ENCODE data around the gene PDGFA.

The PDGFA gene

DNA sequence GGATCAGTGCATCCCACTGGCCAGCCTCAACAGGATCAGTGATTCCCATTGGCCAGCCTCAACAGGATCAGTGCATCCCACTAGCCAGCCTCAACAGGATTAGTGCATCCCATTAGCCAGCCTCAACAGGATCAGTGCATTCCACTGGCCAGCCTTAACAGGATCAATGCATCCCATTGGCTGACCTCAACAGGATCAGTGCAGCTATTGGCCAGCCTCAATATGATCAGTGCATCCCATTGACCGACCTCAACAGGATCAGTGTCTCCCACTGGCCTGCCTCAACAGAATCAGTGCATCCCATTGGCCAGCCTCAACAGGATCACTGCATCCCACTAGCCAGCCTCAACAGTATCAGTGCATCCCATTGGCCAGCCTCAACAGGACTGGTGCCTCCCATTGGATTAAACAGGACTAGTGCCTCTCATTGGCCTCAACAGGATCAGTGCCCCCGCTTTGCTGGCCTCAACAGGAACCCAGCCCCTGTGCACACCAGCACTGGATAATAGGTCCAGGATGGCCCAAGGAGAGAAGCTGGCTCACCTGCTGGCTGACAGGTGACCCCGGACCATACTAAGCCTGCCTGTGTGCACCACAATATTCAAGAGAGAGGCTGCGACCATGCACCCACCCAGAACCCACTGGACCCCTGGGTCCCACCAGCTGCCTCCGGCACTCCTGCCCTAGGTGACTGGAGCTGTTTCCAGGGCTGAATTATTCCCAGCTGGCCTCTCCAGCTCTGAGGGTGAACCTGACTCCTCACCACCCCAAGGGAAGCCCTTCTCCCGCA is 59.9 kb downstream of the PDGFA start:
- no peak for DNase-seq (ENCODE audit: low read depth)

DNA sequence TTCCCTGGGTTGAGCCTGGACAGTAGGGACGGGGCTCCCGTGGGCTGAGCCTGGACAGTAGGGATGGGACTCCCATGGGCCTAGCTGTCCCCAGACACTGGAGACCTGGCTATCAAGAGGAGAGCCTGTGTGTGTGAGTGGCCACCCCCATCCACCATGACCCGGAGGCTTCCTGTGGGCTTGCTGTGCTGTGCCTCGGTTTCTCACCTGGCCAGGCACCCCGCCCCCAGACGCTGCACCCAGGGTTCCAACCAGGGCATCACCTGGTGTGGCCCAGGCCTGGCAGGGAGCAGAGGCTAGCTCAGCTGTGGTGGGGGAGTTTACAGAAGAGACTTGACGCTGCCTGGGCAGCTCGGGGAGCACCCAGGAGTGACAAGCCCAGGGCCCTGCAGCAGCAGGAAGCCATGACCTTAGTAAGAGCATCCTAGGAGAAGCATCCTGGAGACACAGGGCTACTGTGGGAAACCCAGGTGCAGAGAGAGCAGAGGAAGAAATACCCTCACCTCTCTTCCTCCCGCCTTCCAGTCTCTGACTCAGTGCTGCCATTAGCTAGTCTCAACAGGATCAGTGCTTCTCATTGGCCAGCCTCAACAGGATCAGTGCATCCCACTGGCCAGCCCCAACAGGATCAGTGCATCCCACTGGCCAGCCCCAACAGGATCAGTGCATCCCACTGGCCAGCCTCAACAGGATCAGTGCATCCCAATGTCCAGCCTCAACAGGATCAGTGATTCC is 61.0 kb downstream of the PDGFA start:
- DNase-seq (ENCODE audit: low read depth) = no peak

- no peak for DNase-seq (ENCODE audit: low read depth)
Observed at GRCh38 chr7:457814-458510, 61.7 kb downstream of the PDGFA start.

GRCh38 chr7:455110-455928 is 64.3 kb downstream of the PDGFA start:
- DNase-seq (ENCODE audit: low read depth) = no peak

DNA sequence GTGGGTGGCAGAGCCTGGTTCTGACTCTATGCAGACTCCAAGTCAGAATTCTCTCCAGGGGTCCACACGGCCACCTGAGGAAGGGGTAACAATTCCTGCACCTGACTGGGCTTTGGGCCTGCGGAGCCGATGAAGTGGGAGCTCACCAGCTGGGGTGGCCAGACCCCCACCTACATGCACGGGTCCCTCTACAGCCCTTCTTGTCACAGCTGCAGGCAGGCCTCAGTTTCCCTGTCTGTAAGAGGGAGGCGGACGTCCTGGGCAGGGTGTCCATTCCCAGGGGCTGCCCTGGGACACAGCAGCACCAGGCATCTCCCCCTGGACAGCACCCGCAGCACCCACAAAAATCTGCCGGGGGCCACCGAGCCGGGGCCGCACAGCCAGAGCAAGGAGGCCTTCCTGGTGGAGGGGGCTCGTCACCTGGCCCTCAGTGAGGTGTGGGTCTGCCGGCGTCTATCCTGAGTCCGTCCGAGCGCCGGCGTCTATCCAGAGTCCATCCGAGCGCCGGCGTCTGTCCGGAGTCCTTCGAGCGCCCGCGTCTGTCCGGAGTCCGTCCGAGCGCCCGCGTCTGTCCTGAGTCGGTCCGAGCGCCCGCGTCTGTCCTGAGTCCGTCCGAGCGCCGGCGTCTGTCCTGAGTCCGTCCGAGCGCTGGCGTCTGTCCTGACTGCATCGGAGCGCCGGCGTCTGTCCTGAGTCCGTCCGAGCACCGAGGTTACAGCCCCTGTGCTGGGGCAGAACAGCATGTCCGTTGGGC is 65.1 kb downstream of the PDGFA start:
- no peak for DNase-seq (ENCODE audit: low read depth)

DNA sequence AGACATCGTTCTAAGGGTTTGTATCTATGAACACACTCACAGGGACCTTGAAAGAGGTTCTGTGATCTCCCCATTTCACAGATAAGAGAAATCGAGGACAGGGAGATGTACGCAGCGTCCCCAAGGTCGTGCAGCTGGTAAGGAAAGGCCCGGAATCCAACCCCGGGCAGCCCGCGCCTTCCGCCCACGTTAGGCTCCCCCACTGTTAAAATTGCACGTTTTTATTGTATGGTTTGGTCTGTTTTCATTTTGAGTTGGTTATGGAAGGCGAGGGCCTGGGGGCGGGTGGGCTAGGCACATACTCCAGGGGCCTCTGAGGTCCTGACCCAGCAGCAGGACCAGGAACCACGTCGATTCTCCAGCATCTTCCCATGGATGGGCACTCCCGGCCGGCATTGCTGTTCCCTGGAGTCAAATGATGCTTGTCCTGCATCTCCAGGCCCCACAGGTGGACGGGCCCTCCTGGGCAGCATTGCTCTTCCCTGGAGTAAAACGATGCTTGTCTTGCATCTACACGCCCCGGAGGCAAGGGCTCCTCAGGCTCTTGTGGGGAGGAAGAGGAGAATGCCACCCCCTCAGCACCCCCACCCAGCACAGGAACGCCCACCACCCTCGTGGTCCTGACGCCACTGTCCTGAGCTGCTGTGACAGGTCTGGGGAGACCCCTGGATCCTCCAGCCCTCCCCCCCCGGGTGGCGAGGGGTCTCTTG is 65.9 kb downstream of the PDGFA start:
- no peak for DNase-seq (ENCODE audit: low read depth)

DNA sequence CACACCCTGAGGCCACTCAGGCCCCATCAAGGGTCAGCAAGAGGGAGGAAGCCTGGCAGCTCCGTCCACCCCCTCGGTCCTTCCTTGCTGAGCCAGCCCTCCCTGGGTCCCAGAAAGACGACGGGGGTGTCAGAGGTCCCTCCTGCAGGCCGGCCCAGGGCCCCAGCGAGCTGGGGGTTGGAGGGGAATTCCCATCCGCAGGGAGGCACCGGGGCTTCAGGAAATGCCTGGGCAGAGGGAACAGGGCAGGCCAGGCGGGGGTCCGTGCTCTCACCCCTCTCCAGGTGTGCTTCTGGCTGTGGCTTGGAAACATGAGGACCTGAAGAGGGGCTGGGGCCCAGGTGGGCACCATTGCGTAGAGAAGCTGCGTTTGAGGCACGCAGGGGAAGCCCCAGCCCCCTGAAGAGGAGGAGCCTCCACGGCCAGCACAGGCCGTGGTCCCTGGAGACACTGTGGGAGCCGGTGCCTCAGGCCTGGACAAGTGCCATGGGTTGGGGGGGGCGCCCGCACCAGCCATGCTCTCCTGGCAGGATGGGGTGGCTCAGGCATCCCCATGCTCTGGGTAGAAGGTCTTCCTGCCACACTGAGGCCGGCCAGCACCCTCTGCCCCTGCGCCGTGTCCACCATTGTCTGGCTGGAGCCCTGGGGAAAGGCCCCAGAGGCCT is 66.7 kb downstream of the PDGFA start:
- no peak for DNase-seq (ENCODE audit: low read depth)

DNA sequence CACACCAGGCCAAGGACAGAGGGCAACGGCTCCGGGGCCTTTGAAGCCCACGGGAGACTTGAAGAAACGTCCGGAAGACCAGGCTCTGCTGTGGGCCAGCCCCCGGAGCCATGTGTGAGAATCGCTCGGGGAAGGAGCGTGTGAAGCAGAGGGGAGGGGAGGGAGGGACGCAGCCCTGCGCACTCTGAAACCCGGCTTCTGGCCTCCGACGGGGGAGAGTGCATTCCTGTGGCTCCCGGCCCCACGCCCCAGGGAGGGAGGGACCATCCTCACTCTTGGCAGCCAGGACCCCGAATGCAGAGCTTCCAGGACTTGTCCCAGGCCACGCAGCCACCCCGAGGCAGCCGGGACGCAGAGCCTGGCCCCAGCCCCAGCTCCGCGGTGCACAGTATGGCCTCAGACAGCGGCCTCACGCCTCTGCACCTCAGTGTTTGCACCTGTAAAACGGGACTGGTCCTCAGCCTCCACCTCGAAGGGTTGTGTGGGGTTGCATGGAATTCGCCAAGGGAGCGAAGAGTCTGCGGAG is 67.4 kb downstream of the PDGFA start:
- no peak for DNase-seq (ENCODE audit: low read depth)

GRCh38 chr7:451255-452225 is 68.1 kb downstream of the PDGFA start:
- no peak for DNase-seq (ENCODE audit: low read depth)

GRCh38 chr7:450741-451140 is 68.9 kb downstream of the PDGFA start:
- no peak for DNase-seq (ENCODE audit: low read depth)

DNA sequence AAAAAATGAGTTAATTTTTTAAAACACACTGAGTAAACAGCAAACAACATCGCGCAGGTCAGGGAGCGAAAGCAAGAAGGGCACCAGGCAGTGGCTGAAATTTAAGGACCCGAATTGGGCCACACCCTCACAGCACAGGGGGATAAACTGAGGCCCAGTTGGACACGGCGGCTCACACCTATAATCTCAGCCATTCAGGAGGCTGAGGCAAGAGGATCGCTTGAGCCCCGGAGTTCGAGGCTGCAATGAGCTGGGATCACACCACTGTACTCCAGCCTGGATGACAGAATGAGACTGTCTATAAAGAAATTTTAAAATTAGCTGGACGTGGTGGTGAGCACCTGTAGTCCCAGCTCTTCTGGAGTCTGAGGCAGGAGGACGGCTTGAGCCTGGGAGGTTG is 69.6 kb downstream of the PDGFA start:
- DNase-seq (ENCODE audit: low read depth) = no peak

- DNase-seq (ENCODE audit: low read depth) = no peak
Observed at GRCh38 chr7:449324-450019, 70.2 kb downstream of the PDGFA start.

- DNase-seq (ENCODE audit: low read depth) = no peak
Observed at GRCh38 chr7:447523-447922, 72.1 kb downstream of the PDGFA start.
